ENCODE data around the gene TMEM35B.
A peak's percentile ranks its signal among the peaks of the same experiment; 100 is the strongest.
"Not testable (repeated sequence)": the region's sequence is repeated elsewhere in the genome, so short reads cannot be mapped to it uniquely, and the experiment has no call there.

The TMEM35B gene

GRCh38 chr1:34984435-34984792 lies 733 bp downstream of the TMEM35B start:
- H3K4me3 ChIP-seq (ENCODE audit: low read length): peak overlapping the region; percentile 71
- TF ChIP-seq ZNF274 (IDR thresholded peaks at IDR 0.05; ENCODE audit: low read depth, low read length): no peak

- no peak for TF ChIP-seq ZNF274 (IDR thresholded peaks at IDR 0.05; ENCODE audit: low read depth, low read length)
- H3K4me3 ChIP-seq (ENCODE audit: low read length): peak overlapping the region; percentile 71
Measured at GRCh38 chr1:34983700-34984355, 1.3 kb downstream of the TMEM35B start.

- peak overlapping the region; percentile 23; the same call in 1 of the 2 replicates for H3K4me3 ChIP-seq (ENCODE audit: low read length)
- TF ChIP-seq ZNF274 (IDR thresholded peaks at IDR 0.05; ENCODE audit: low read depth, low read length): no peak
Measured at GRCh38 chr1:34982820-34983376, 2.2 kb downstream of the TMEM35B start.

GRCh38 chr1:34980715-34981114 lies 4.4 kb downstream of the TMEM35B start:
- no peak overlapping the region for H3K4me3 ChIP-seq (ENCODE audit: low read length)
- TF ChIP-seq ZNF274 (IDR thresholded peaks at IDR 0.05; ENCODE audit: low read depth, low read length): no peak

- no peak overlapping the region for H3K4me3 ChIP-seq (ENCODE audit: low read length)
- TF ChIP-seq ZNF274 (IDR thresholded peaks at IDR 0.05; ENCODE audit: low read depth, low read length): no peak
Measured at GRCh38 chr1:34978921-34979320, 6.2 kb downstream of the TMEM35B start.

GRCh38 chr1:34977858-34978257 lies 7.3 kb downstream of the TMEM35B start:
- TF ChIP-seq ZNF274 (IDR thresholded peaks at IDR 0.05; ENCODE audit: low read depth, low read length): no peak
- H3K4me3 ChIP-seq (ENCODE audit: low read length): no peak overlapping the region

- TF ChIP-seq ZNF274 (IDR thresholded peaks at IDR 0.05; ENCODE audit: low read depth, low read length): no peak
- H3K4me3 ChIP-seq (ENCODE audit: low read length): no peak overlapping the region
Measured at GRCh38 chr1:34977210-34977471, 8.0 kb downstream of the TMEM35B start.

- TF ChIP-seq ZNF274 (IDR thresholded peaks at IDR 0.05; ENCODE audit: low read depth, low read length): no peak
- H3K4me3 ChIP-seq (ENCODE audit: low read length): no peak overlapping the region
Measured at GRCh38 chr1:34976384-34977209, 8.6 kb downstream of the TMEM35B start.

- TF ChIP-seq ZNF274 (IDR thresholded peaks at IDR 0.05; ENCODE audit: low read depth, low read length): no peak
- no peak overlapping the region for H3K4me3 ChIP-seq (ENCODE audit: low read length)
Measured at GRCh38 chr1:34975771-34976170, 9.4 kb downstream of the TMEM35B start.

- TF ChIP-seq ZNF274 (IDR thresholded peaks at IDR 0.05; ENCODE audit: low read depth, low read length): no peak
- no peak overlapping the region for H3K4me3 ChIP-seq (ENCODE audit: low read length)
Measured at GRCh38 chr1:34975338-34975737, 9.8 kb downstream of the TMEM35B start.

GRCh38 chr1:34974626-34975025 lies 10.5 kb downstream of the TMEM35B start:
- no peak overlapping the region for H3K4me3 ChIP-seq (ENCODE audit: low read length)
- no peak for TF ChIP-seq ZNF274 (IDR thresholded peaks at IDR 0.05; ENCODE audit: low read depth, low read length)

- H3K4me3 ChIP-seq (ENCODE audit: low read length): no peak overlapping the region
- no peak for TF ChIP-seq ZNF274 (IDR thresholded peaks at IDR 0.05; ENCODE audit: low read depth, low read length)
Measured at GRCh38 chr1:34973326-34973725, 11.8 kb downstream of the TMEM35B start.

- no peak for TF ChIP-seq ZNF274 (IDR thresholded peaks at IDR 0.05; ENCODE audit: low read depth, low read length)
- no peak overlapping the region for H3K4me3 ChIP-seq (ENCODE audit: low read length)
Measured at GRCh38 chr1:34970829-34971228, 14.3 kb downstream of the TMEM35B start.

GRCh38 chr1:34970220-34970735 lies 14.9 kb downstream of the TMEM35B start:
- H3K4me3 ChIP-seq (ENCODE audit: low read length): no peak overlapping the region
- no peak for TF ChIP-seq ZNF274 (IDR thresholded peaks at IDR 0.05; ENCODE audit: low read depth, low read length)

- H3K4me3 ChIP-seq (ENCODE audit: low read length): not testable (repeated sequence)
Measured at GRCh38 chr1:34968297-34968696, 16.9 kb downstream of the TMEM35B start.

GRCh38 chr1:34967672-34968071 lies 17.5 kb downstream of the TMEM35B start:
- not testable (repeated sequence) for H3K4me3 ChIP-seq (ENCODE audit: low read length)

Measured in GM08714 (cell line).